Hepatocyte (in vitro differentiated cells): ENCODE measurements around the gene TRMT1L.

Source experiments
- EZH2 ChIP-seq: fragments of 200-600 bp; sonication (generic); IDR thresholded peaks from 2 replicates; pipeline ENCODE4 v1.6.1; 2016; ENCODE audit warnings: antibody characterized with exemption, mild to moderate bottlenecking, borderline replicate concordance
- EZH2phosphoT487 ChIP-seq: fragments of 200-600 bp; sonication (generic); IDR thresholded peaks from one replicate; pipeline ENCODE4 v1.6.1; 2018; ENCODE audit warnings: antibody characterized with exemption, mild to moderate bottlenecking, low read depth, moderate library complexity; ENCODE audit not compliant: unreplicated experiment, severe bottlenecking
- TF ChIP-seq, protein P1 (sequence below): fragments of 200-600 bp; sonication (generic); IDR thresholded peaks from 2 replicates; pipeline ENCODE4 v1.5.1; 2016; ENCODE audit warnings: antibody characterized with exemption, mild to moderate bottlenecking; ENCODE audit not compliant: poor library complexity

GRCh38 chr1:185155600-185156287 is 1.0 kb downstream of the TRMT1L start:
- no peak for TF ChIP-seq EZH2
- TF ChIP-seq, protein P1, sequence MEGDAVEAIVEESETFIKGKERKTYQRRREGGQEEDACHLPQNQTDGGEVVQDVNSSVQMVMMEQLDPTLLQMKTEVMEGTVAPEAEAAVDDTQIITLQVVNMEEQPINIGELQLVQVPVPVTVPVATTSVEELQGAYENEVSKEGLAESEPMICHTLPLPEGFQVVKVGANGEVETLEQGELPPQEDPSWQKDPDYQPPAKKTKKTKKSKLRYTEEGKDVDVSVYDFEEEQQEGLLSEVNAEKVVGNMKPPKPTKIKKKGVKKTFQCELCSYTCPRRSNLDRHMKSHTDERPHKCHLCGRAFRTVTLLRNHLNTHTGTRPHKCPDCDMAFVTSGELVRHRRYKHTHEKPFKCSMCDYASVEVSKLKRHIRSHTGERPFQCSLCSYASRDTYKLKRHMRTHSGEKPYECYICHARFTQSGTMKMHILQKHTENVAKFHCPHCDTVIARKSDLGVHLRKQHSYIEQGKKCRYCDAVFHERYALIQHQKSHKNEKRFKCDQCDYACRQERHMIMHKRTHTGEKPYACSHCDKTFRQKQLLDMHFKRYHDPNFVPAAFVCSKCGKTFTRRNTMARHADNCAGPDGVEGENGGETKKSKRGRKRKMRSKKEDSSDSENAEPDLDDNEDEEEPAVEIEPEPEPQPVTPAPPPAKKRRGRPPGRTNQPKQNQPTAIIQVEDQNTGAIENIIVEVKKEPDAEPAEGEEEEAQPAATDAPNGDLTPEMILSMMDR = no peak
- no peak for TF ChIP-seq EZH2phosphoT487
